ENCODE data around the gene SCN4A.

The SCN4A gene

DNA sequence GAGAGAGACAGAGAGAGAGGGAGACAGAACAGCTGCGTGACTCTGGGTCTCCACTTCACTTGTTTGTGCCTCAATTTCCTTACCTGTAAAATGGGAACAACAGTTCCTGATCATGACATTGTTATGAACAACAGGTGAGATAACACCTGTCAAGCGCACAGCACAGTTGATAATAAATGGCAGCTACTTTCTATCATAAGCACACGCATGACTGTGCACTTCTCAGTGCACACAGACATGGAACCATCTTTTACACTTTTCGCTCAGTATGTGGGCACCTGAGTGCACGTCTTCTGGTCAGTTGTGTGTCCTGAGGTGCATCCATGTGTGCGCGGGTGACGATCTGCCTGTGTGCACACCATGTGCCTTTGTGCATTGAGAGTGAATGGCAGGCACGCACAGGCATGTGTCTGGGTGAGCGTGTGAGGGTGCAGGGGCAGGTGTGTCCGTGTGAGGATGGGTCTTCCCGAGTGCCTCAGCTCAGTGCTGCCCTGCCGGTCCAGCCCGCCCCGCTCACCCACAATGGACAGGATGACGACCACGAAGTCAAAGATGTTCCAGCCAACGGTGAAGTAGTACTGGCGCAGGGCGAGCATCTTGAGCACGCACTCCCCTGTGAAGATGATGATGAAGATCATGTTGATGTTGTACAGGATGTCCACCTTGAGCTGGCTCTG is 30.3 kb downstream of the SCN4A start:
- Mint-ChIP-seq H3K4me3 (no peak overlapping the region), H3K27ac (no peak overlapping the region), H3K36me3 (no peaks in the 10 kb centered on the region), H3K4me1 (ENCODE audit: low read depth) (peaks cover 13% of the 10 kb centered on the region), H3K9me3 (ENCODE audit: low read depth) (no peaks in the 10 kb centered on the region), H3K27me3 (no peaks in the 10 kb centered on the region)

DNA sequence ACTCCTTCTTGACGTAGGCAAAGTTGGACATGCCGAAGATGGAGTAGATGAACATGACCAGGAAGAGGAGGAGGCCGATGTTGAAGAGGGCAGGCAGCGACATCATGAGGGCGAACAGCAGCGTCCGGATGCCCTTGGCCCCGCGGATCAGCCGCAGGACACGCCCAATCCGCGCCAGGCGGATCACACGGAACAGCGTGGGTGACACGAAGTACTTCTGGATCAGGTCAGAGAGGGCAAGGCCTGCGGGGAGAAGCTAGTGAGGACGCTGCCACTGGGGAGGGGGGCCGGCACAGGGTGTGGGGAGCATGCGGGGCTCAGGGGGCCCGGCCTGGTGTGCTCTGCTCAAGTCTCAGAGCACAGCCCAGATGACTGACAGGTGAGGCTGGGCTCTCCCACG is 31.0 kb downstream of the SCN4A start:
- Mint-ChIP-seq H3K4me3 (no peak overlapping the region), H3K27ac (no peak overlapping the region), H3K9me3 (ENCODE audit: low read depth) (no peaks in the 10 kb centered on the region), H3K36me3 (no peaks in the 10 kb centered on the region), H3K27me3 (no peaks in the 10 kb centered on the region), H3K4me1 (ENCODE audit: low read depth) (peaks cover 12% of the 10 kb centered on the region)

- no peak overlapping the region for H3K27ac Mint-ChIP-seq
- H3K27me3 Mint-ChIP-seq, result no peaks in the 10 kb centered on the region
- no peaks in the 10 kb centered on the region for H3K9me3 Mint-ChIP-seq (ENCODE audit: low read depth)
- peaks cover 8% of the 10 kb centered on the region for H3K4me1 Mint-ChIP-seq (ENCODE audit: low read depth)
- no peaks in the 10 kb centered on the region for H3K36me3 Mint-ChIP-seq
- no peak overlapping the region for H3K4me3 Mint-ChIP-seq
These were observed 31.6 kb downstream of the SCN4A start for GRCh38 chr17:63941162-63941561.

- Mint-ChIP-seq H3K4me3 (no peak overlapping the region), H3K27ac (no peak overlapping the region), H3K4me1 (ENCODE audit: low read depth) (peaks cover 5% of the 10 kb centered on the region), H3K36me3 (no peaks in the 10 kb centered on the region), H3K9me3 (ENCODE audit: low read depth) (no peaks in the 10 kb centered on the region), H3K27me3 (no peaks in the 10 kb centered on the region)
These were observed 32.1 kb downstream of the SCN4A start for GRCh38 chr17:63940584-63940983.

- no peak overlapping the region for H3K4me3 Mint-ChIP-seq
- H3K27ac Mint-ChIP-seq, result no peak overlapping the region
- no peaks in the 10 kb centered on the region for H3K36me3 Mint-ChIP-seq
These were observed 32.8 kb downstream of the SCN4A start for GRCh38 chr17:63939884-63940283.

GRCh38 chr17:63939401-63939800 is 33.3 kb downstream of the SCN4A start:
- Mint-ChIP-seq H3K36me3 (no peaks in the 10 kb centered on the region), H3K27me3 (no peaks in the 10 kb centered on the region), H3K4me3 (no peak overlapping the region), H3K27ac (no peak overlapping the region), H3K9me3 (ENCODE audit: low read depth) (no peaks in the 10 kb centered on the region), H3K4me1 (ENCODE audit: low read depth) (no peaks in the 10 kb centered on the region)

More at GRCh38 chr17:63939884-63940283, 32.8 kb downstream of the SCN4A start:
- H3K4me1 Mint-ChIP-seq (ENCODE audit: low read depth), result no peaks in the 10 kb centered on the region
- H3K27me3 Mint-ChIP-seq, result no peaks in the 10 kb centered on the region
- no peaks in the 10 kb centered on the region for H3K9me3 Mint-ChIP-seq (ENCODE audit: low read depth)

DNA sequence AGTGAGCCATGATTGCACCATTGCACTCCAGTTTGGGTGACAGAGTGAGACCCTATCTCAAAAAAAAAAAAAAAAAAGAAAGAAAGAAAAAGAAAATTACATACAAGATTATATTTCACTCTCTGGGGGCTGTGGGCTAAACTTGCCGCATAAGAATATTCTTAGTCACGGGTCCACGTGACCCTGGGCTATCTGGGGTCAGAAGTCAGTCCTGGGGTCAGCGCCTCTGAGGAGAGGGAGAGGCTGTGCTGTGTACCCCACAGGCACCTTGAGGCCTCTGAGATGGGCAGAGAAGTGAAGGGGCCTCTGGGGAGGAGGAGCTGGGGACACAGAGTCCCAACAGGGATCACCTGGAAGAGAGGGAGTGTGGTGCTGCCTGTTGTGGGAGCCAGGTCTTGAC is 34.8 kb downstream of the SCN4A start:
- H3K27ac Mint-ChIP-seq, result no peak overlapping the region
- no peaks in the 10 kb centered on the region for H3K9me3 Mint-ChIP-seq (ENCODE audit: low read depth)
- H3K4me3 Mint-ChIP-seq, result no peak overlapping the region
- H3K27me3 Mint-ChIP-seq, result no peaks in the 10 kb centered on the region
- H3K36me3 Mint-ChIP-seq, result no peaks in the 10 kb centered on the region
- H3K4me1 Mint-ChIP-seq (ENCODE audit: low read depth), result no peaks in the 10 kb centered on the region

GRCh38 chr17:63937319-63937718 is 35.4 kb downstream of the SCN4A start:
- H3K36me3 Mint-ChIP-seq, result no peaks in the 10 kb centered on the region
- H3K27me3 Mint-ChIP-seq, result no peaks in the 10 kb centered on the region
- H3K27ac Mint-ChIP-seq, result no peak overlapping the region

GRCh38 chr17:63934183-63935112 is 38.3 kb downstream of the SCN4A start:
- no peaks in the 10 kb centered on the region for H3K36me3 Mint-ChIP-seq
- no peak overlapping the region for H3K27ac Mint-ChIP-seq
- H3K9me3 Mint-ChIP-seq (ENCODE audit: low read depth), result no peaks in the 10 kb centered on the region
- peaks cover 17% of the 10 kb centered on the region for H3K4me1 Mint-ChIP-seq (ENCODE audit: low read depth)
- H3K27me3 Mint-ChIP-seq, result no peaks in the 10 kb centered on the region
- H3K4me3 Mint-ChIP-seq, result no peak overlapping the region

More at GRCh38 chr17:63937319-63937718, 35.4 kb downstream of the SCN4A start:
- Mint-ChIP-seq H3K4me3 (no peak overlapping the region), H3K9me3 (ENCODE audit: low read depth) (no peaks in the 10 kb centered on the region), H3K4me1 (ENCODE audit: low read depth) (peaks cover 3% of the 10 kb centered on the region)

DNA sequence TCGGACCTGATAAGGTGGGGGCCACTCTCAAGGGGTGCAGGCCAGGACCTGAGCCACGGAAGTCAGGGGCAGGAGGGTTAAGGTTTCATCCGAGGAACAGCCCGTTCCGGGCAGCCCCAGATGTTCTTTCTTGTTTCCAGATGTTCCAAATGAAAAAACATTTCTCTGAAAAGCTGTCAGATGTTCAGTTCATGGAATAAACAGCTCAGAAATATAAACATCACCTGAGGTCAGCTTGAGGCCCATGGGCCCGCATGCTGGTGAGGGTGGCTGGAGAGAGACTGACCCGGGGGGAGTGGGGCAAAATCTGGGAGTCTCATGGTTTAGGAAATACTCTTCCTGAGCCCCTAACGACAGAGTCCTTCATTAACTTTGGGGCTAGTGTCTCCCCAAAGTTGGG is 39.1 kb downstream of the SCN4A start:
- no peak overlapping the region for H3K4me3 Mint-ChIP-seq
- H3K27me3 Mint-ChIP-seq, result no peaks in the 10 kb centered on the region
- no peaks in the 10 kb centered on the region for H3K36me3 Mint-ChIP-seq
- no peaks in the 10 kb centered on the region for H3K9me3 Mint-ChIP-seq (ENCODE audit: low read depth)
- H3K4me1 Mint-ChIP-seq (ENCODE audit: low read depth), result peaks cover 17% of the 10 kb centered on the region
- no peak overlapping the region for H3K27ac Mint-ChIP-seq

- peak overlapping the region; percentile 94 for H3K4me3 Mint-ChIP-seq
- no peaks in the 10 kb centered on the region for H3K9me3 Mint-ChIP-seq (ENCODE audit: low read depth)
These were observed 40.0 kb downstream of the SCN4A start for GRCh38 chr17:63932721-63933120.

GRCh38 chr17:63931981-63932561 is 40.6 kb downstream of the SCN4A start, which contains the start of gene CD79B:
TSS of gene CD79B (minus strand) at chr17:63932331. CDS start at chr17:63932261, 70 bp downstream.
- no peaks in the 10 kb centered on the region for H3K36me3 Mint-ChIP-seq
- peak within 1 kb of the TSS; percentile 92 for H3K27ac Mint-ChIP-seq
- H3K4me3 Mint-ChIP-seq, result peak within 1 kb of the TSS; percentile 94
- no peaks in the 10 kb centered on the region for H3K27me3 Mint-ChIP-seq
- H3K9me3 Mint-ChIP-seq (ENCODE audit: low read depth), result no peaks in the 10 kb centered on the region
- peaks cover 17% of the 10 kb centered on the region for H3K4me1 Mint-ChIP-seq (ENCODE audit: low read depth)

More at GRCh38 chr17:63932721-63933120, 40.0 kb downstream of the SCN4A start:
- Mint-ChIP-seq H3K4me1 (ENCODE audit: low read depth) (peaks cover 17% of the 10 kb centered on the region), H3K36me3 (no peaks in the 10 kb centered on the region), H3K27ac (peak overlapping the region; percentile 46), H3K27me3 (no peaks in the 10 kb centered on the region)

DNA sequence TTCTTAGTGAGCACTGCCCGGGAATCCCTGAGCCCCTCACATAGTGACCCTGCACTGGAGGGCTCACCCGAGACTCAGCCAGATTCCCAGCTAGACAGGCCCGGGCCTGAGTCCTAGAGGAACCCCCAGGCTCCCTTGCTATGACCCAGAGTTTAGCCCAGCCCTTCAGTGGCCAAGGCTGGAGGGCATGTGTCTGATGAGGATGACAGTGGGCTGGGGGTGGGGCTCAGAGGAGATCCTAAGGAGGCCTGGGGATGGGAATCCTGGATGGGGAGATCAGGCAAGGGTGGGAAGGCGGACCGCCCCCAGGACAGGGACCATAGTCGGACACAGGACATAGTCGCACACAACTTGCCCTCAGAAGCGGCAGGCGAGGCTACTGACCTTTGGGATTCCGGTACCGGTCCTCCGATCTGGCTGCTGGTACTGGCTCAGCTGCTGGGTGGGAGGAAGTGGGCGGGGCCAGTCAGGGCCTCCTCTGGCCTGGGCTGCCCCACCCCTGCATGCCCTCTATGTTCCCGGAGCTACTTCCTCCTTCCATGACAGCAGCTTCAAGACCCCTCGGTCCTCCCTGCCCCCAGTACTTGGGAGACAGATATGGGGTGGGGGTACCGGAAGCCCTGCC is 41.7 kb downstream of the SCN4A start:
- H3K27ac Mint-ChIP-seq, result peak overlapping the region; percentile 92

DNA sequence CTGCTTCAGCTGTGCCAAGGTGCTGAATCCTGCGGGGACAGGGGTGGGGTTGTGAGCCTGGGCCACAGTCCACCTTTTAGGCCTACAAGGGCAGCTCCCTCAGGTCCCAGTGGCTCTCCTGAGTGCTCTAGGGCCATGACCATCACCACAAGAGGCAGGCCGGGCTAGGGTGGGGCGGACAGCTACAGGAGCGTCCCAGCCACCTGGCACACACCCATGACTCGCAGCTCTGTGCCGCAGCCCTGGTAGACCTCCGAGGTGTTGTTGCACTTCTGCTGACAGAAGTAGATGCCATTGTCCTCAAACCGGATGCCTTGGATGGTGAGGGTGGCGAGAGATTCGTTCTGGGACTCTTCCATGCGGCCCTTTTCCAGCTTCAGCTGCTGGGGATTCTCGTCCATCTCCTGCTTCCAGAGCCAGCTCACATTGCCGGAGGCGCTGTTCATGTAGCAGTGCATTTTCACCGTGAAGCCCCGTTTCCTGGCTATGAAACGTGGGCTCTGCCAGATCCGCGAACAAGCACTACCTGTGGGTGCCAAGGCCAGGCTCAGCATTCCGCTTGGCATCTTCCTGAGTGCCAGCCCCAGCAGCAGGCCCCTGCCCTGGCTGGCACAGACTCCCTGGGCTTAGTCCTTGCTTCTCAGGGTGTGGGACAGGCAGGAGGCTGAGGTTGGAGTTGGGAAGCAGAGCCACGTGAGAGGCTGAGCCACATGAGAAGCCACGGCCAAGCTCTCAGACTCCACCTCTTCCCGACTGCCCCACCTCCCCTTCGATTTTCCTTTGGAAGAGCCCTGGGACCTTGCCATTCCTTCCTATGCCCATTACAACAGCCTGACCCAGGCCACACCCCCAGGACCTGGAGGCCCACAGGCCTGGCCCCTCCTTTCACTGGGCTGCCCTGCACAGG is 42.6 kb downstream of the SCN4A start:
- H3K27me3 Mint-ChIP-seq, result no peaks in the 10 kb centered on the region
- peak overlapping the region; percentile 32 for H3K4me3 Mint-ChIP-seq
- no peak overlapping the region for H3K27ac Mint-ChIP-seq
- H3K36me3 Mint-ChIP-seq, result no peaks in the 10 kb centered on the region
- no peaks in the 10 kb centered on the region for H3K9me3 Mint-ChIP-seq (ENCODE audit: low read depth)
- peaks cover 17% of the 10 kb centered on the region for H3K4me1 Mint-ChIP-seq (ENCODE audit: low read depth)

More for the DNA sequence above, 41.7 kb downstream of the SCN4A start:
- H3K4me3 Mint-ChIP-seq, result peak overlapping the region; percentile 94
- H3K36me3 Mint-ChIP-seq, result no peaks in the 10 kb centered on the region
- H3K9me3 Mint-ChIP-seq (ENCODE audit: low read depth), result no peaks in the 10 kb centered on the region
- no peaks in the 10 kb centered on the region for H3K27me3 Mint-ChIP-seq
- peaks cover 17% of the 10 kb centered on the region for H3K4me1 Mint-ChIP-seq (ENCODE audit: low read depth)
